Natural killer cell (primary cell): ENCODE results near the gene MRPL41. TPM values are rescaled to one million over a fixed set of nuclear protein-coding genes. Genes with fewer than 3 reads are reported as not detected.

Experiments used
- ATAC-seq, 3 donors: fragments of 150-1000 bp in 2 of 3; fragments of 200-7000 bp in 1 of 3; cut with Tn5 transposase; 1 replicate in 1 of 3; 2 replicates in 2 of 3; pipeline ENCODE4 v1.10.0; 2021; ENCODE audit warnings: mild to moderate bottlenecking in 2 of 3, moderate library complexity in 2 of 3
- DNase-seq, 2 donors: peaks; one replicate each; pipeline versions ENCODE4 v3.0.0 to v3.0.0-alpha.2; 2013 to 2021; ENCODE audit warnings: mixed read lengths in 1 of 2
- H3K27ac ChIP-seq: one replicate; pipeline ENCODE4 v1.5.1; 2013; ENCODE audit warnings: mild to moderate bottlenecking, low read length
- H3K27me3 ChIP-seq: one replicate; pipeline ENCODE4 v1.6.1; 2013; ENCODE audit warnings: low read length; ENCODE audit not compliant: control insufficient read depth, insufficient read depth
- H3K36me3 ChIP-seq: one replicate; pipeline ENCODE4 v1.6.1; 2013; ENCODE audit warnings: low read length; ENCODE audit not compliant: control insufficient read depth, insufficient read depth
- H3K4me1 ChIP-seq: one replicate; pipeline ENCODE4 v1.6.1; 2013; ENCODE audit warnings: low read length; ENCODE audit not compliant: control insufficient read depth, insufficient read depth
- H3K4me3 ChIP-seq: one replicate; pipeline ENCODE4 v1.5.1; 2013; ENCODE audit warnings: low read length
- H3K9me3 ChIP-seq: one replicate; pipeline ENCODE4 v1.6.1; 2013; ENCODE audit warnings: low read length; ENCODE audit not compliant: control insufficient read depth, insufficient read depth
- H3K27ac Mint-ChIP-seq, 2 donors: one replicate each; pipeline ENCODE4 v1.8.0; 2022; ENCODE audit warnings: mild to moderate bottlenecking in 2 of 2, mixed read lengths in 2 of 2, moderate library complexity in 1 of 2
- H3K27me3 Mint-ChIP-seq, 2 donors: one replicate each; pipeline ENCODE4 v1.8.0; 2022; ENCODE audit warnings: low read depth in 2 of 2, mixed read lengths in 2 of 2
- H3K36me3 Mint-ChIP-seq: one replicate; pipeline ENCODE4 v1.8.0; 2022; ENCODE audit warnings: mixed read lengths
- H3K4me1 Mint-ChIP-seq, 2 donors: one replicate each; pipeline ENCODE4 v1.8.0; 2022; ENCODE audit warnings: mixed read lengths in 2 of 2
- H3K4me3 Mint-ChIP-seq: one replicate; pipeline ENCODE4 v1.8.0; 2022; ENCODE audit warnings: mild to moderate bottlenecking, moderate library complexity, mixed read lengths
- H3K9me3 Mint-ChIP-seq, 2 donors: one replicate each; pipeline ENCODE4 v1.8.0; 2022; ENCODE audit warnings: mixed read lengths in 2 of 2
- WGBS: methylation state at CpG from one replicate; pipeline ENCODE4 v1.1.7; 2013; ENCODE audit warnings: missing lambda C conversion rate; ENCODE audit not compliant: insufficient coverage; 5-methylcytosine and 5-hydroxymethylcytosine counted together
- intact Hi-C: fragments of 100-400 bp; cut with micrococcal nuclease; formaldehyde crosslinking; loops from one replicate; pipeline ENCODE4 v1.14.2; 2022
- total RNA-seq, 4 donors: library from RNA; stranded (reverse); fragments of 120-200 nt in 1 of 4; gene quantifications; one replicate each; pipeline versions ENCODE4 v1.2.3 to v1.2.4, GENCODE V29; 2013 to 2022
- TF ChIP-seq, protein P1 (sequence below): fragments of 200-600 bp; IDR thresholded peaks from one replicate; pipeline ENCODE4 v1.8.0; 2022; ENCODE audit warnings: antibody characterized with exemption

MRPL41 gene
- total RNA-seq, 3 donors from 2014 or later (not counting 1 experiment from before 2014, with no cell fraction given) = 11.5 to 17.9 (median 16.8) TPM

DNA sequence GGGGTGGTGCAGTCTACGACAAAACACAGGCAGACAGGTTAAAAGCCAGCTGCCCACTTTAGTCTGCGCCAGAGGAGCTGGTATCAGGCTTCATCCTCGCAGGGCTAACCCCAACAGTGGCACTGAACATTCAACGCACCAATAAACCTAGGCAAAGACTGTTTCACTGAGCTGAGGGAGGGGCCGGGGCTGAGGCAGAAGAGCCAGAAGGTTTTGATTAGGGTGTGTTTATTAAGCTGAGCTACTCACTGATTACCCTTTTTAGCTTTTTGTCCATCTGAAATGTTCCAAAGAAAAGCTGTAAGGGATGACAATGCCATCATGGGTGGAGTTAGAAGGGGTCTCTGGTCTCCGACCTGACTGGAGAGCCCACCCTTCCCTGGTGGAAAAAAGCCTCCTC lies 37.2 kb downstream of the MRPL41 start:
- no peak overlapping the region for H3K4me3 Mint-ChIP-seq
- peaks cover 22% of the 10 kb centered on the region for H3K36me3 ChIP-seq
- no peaks in the 10 kb centered on the region for H3K36me3 Mint-ChIP-seq
- no peak overlapping the region for H3K27ac Mint-ChIP-seq
- H3K4me3 ChIP-seq = no peak overlapping the region
- DNase-seq = no peak
- H3K9me3 ChIP-seq = no peaks in the 10 kb centered on the region
- intact Hi-C loops = no loop called here
- ATAC-seq = no peak
- WGBS = 99% methylated on average over 6 of the region's 6 CpGs
- H3K27me3 ChIP-seq = no peaks in the 10 kb centered on the region
- H3K4me1 ChIP-seq = peaks cover 17% of the 10 kb centered on the region
- H3K9me3 Mint-ChIP-seq = no peaks in the 10 kb centered on the region
- H3K4me1 Mint-ChIP-seq = peaks cover 6 to 14% of the 10 kb centered on the region in 2 donors
- H3K27me3 Mint-ChIP-seq = no peaks in the 10 kb centered on the region
- no peak overlapping the region for H3K27ac ChIP-seq
- TF ChIP-seq, protein P1, sequence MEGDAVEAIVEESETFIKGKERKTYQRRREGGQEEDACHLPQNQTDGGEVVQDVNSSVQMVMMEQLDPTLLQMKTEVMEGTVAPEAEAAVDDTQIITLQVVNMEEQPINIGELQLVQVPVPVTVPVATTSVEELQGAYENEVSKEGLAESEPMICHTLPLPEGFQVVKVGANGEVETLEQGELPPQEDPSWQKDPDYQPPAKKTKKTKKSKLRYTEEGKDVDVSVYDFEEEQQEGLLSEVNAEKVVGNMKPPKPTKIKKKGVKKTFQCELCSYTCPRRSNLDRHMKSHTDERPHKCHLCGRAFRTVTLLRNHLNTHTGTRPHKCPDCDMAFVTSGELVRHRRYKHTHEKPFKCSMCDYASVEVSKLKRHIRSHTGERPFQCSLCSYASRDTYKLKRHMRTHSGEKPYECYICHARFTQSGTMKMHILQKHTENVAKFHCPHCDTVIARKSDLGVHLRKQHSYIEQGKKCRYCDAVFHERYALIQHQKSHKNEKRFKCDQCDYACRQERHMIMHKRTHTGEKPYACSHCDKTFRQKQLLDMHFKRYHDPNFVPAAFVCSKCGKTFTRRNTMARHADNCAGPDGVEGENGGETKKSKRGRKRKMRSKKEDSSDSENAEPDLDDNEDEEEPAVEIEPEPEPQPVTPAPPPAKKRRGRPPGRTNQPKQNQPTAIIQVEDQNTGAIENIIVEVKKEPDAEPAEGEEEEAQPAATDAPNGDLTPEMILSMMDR = no peak

DNA sequence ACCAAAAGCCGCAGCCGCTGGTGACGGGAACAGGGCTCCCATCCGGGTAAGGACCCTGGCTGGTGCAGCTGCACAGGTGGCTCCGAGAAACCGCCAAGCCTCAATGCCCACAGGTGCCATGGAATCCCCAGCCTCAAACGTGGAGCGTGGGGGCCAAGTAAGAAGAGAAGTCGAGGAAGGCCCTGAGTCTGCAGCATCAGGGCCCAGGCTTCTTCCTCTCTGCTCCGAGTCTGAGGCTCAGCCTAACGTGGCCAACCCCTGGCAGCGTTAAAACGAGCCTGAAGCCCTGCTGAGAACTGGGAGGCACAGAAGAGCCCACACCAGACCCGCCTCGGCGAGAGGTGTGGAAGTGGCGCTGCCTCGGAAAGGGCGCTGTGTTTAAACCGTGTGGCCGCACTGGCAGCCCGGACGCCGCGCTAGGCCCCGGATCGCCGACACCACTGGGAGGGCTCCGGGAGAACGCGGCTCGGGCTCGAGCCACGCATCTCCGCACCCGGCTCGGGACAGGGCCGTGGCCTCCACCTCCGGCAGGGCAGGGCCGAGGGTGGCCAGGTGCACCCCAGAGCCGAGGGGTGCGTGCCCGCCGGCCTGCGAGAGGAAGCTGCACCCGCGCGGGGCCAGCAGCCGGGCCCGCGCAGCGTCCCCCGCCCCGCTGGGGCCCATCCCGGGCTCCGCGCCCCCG lies 37.9 kb downstream of the MRPL41 start:
- Mint-ChIP-seq H3K9me3 (no peaks in the 10 kb centered on the region), H3K4me1 (peaks cover 6 to 14% of the 10 kb centered on the region in 2 donors), H3K27ac (peak overlapping the region; percentile 43 to 54), H3K27me3 (no peaks in the 10 kb centered on the region), H3K36me3 (no peaks in the 10 kb centered on the region), H3K4me3 (peak overlapping the region; percentile 83)
- H3K4me3 ChIP-seq = peak overlapping the region; percentile 26
- DNase-seq (peak in 1 of 2 donors; percentile 38), ATAC-seq (peak in 1 of 3 donors; percentile 0)
- TF ChIP-seq, protein P1 = no peak
- H3K27me3 ChIP-seq = no peaks in the 10 kb centered on the region
- peaks cover 17% of the 10 kb centered on the region for H3K4me1 ChIP-seq
- no peak overlapping the region for H3K27ac ChIP-seq
- no peaks in the 10 kb centered on the region for H3K9me3 ChIP-seq
- intact Hi-C loops = loop anchor here (2.0 kb wide), 1 partner anchor 15 kb away; the partner anchor contains the start of gene ARRDC1
- WGBS = 10% methylated on average over 58 of the region's 58 CpGs
- H3K36me3 ChIP-seq = peaks cover 22% of the 10 kb centered on the region

- under 1% methylated on average over 61 of the region's 61 CpGs for WGBS
- H3K4me1 Mint-ChIP-seq = peaks cover 6 to 14% of the 10 kb centered on the region in 2 donors
- TF ChIP-seq, protein P1 = no peak
- H3K27me3 Mint-ChIP-seq = no peaks in the 10 kb centered on the region
- Histone ChIP-seq H3K4me1 (peaks cover 17% of the 10 kb centered on the region), H3K36me3 (peaks cover 22% of the 10 kb centered on the region), H3K27ac (no peak overlapping the region), H3K27me3 (no peaks in the 10 kb centered on the region), H3K9me3 (no peaks in the 10 kb centered on the region), H3K4me3 (no peak overlapping the region)
- ATAC-seq = peak in 1 of 3 donors; percentile 1
- no peak overlapping the region for H3K4me3 Mint-ChIP-seq
- H3K27ac Mint-ChIP-seq = peak overlapping the region in 1 of 2 donors; percentile 92
- no peaks in the 10 kb centered on the region for H3K36me3 Mint-ChIP-seq
- no peaks in the 10 kb centered on the region for H3K9me3 Mint-ChIP-seq
- intact Hi-C loops = loop anchor here (2.0 kb wide), 1 partner anchor 15 kb away; the partner anchor contains the start of gene ARRDC1
- DNase-seq = no peak
Observed at GRCh38 chr9:137590123-137590468, 38.4 kb downstream of the MRPL41 start.
